Renal cortical epithelial cell (primary cell): Measurements from ENCODE around the gene ENTREP3. TPM values are rescaled to one million over a fixed set of nuclear protein-coding genes. Genes with fewer than 3 reads are reported as not detected.
"Not testable (repeated sequence)": the region's sequence is repeated elsewhere in the genome, so short reads cannot be mapped to it uniquely, and the experiment has no call there.

ENCODE experiments used
- DNase-seq: peaks from one replicate; pipeline ENCODE4 v3.0.0-alpha.2; 2011; ENCODE audit warnings: low read depth
- total RNA-seq: library from RNA; depleted of rRNA; stranded (reverse); fragments of >200 nt; gene quantifications from 2 replicates; pipeline ENCODE4 v1.2.3, GENCODE V29; 2014

Gene ENTREP3
- total RNA-seq, 1 donor from 2014 or later = 10.2 TPM

- DNase-seq = not testable (repeated sequence)
These were observed 29.9 kb downstream of the ENTREP3 start for GRCh38 chr1:155225404-155225759.

DNA sequence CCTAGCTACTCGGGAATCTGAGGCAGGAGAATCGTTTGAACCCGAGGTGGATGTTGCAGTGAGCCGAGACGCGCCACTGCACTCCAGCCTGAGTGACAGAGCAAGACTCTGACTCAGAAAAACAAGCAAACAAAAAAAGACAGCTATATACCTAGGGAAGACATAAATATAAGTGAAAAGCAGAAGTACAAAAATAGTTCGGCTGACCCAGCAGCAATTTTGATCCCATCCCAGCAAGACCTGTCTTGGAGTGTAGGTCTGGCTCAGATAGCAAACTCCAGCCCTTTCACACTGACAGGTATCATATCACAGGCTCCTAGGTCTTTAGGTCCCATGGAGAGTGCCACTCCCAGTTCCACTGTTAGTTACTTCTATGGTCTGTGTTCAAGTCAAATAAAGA is 32.2 kb downstream of the ENTREP3 start:
- DNase-seq = no peak

DNA sequence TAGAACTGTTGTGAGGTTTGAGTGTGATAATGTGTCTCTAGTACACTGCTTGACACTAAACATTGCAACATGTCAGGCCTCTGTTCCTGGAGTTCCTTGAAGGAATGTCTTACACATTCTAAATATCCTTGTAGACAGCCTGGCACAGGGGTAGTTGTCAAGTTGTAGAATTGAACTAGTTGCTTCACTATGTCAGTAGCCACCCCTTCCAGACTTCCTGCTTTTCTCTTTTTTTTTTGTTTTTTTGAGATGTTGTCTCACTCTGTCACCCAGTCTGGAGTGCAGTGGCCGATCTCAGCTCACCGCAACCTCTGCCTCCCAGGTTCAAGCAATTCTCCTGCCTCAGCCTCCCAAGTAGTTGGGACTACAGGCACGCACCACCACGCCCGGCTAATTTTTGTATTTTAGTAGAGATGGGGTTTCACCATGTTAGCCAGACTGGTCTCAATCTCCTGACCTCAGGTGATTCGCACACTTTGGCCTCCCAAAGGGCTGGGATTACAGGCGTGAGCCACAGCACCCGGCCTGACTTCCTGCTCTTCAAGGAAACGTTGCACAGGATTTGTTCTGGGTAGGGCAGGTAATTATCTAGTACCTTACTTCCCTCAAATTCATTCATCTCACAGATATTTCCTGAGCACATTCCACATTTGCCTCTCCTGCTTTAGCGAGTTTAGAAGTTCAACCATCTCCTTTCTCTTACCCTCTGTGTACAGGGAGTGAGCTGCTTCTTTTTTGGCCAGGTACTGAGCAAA is 34.9 kb downstream of the ENTREP3 start:
- not testable (repeated sequence) for DNase-seq

- DNase-seq = peak; percentile 16
These were observed 35.7 kb downstream of the ENTREP3 start for GRCh38 chr1:155219592-155220031.

- DNase-seq = peak; percentile 46
These were observed 36.3 kb downstream of the ENTREP3 start for GRCh38 chr1:155218854-155219591.

- not testable (repeated sequence) for DNase-seq
These were observed 40.6 kb downstream of the ENTREP3 start for GRCh38 chr1:155214702-155215101.

DNA sequence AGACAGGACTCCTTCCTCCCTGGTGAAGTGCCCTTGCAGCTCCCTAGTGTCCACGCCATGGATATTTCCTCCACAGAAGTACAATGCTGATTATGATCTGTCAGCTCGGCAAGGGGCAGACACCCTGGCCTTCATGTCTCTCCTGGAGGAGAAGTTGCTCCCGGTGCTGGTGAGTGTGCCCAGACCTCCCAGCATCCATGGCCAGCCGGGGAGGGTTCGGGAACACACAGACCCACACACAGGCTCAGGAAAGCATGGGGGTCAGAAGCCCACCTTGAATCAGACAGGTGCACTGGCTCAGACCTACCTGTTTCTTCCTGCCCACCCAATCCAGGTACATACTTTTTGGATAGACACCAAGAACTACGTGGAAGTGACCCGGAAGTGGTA is 43.2 kb downstream of the ENTREP3 start:
- not testable (repeated sequence) for DNase-seq

DNA sequence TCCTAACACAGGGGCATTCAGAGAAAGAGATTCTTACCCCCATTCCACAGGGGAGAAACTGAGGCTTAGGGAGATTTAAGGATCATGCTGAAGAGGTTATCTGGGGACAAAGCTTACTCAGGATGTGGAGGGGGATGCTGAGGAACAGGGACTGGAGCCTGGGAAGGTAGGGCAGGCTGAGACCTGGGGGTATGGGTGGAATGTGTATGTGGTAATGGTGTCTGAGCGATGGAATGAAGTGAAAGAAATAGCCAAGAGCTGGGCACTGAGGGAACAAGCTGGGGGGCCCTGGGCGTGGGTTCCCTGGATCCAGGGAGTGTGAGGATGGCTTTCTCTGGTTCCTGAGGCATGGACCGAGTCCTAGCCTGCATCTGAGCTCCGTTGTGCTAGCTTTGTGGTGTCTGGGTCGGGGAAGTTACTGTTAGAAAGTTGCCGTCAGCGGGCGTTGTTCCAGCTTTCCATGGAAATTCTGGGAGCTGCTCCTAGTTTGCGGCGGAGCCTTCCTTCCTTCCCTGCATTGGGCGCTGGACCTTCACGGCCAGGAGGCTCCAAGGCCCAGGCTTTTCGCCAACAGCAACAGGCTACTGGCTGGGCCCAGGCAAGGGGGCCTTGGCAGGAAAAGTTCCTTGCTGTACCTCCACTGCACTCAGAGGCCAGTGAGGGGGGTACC is 43.8 kb downstream of the ENTREP3 start:
- DNase-seq = not testable (repeated sequence)

DNA sequence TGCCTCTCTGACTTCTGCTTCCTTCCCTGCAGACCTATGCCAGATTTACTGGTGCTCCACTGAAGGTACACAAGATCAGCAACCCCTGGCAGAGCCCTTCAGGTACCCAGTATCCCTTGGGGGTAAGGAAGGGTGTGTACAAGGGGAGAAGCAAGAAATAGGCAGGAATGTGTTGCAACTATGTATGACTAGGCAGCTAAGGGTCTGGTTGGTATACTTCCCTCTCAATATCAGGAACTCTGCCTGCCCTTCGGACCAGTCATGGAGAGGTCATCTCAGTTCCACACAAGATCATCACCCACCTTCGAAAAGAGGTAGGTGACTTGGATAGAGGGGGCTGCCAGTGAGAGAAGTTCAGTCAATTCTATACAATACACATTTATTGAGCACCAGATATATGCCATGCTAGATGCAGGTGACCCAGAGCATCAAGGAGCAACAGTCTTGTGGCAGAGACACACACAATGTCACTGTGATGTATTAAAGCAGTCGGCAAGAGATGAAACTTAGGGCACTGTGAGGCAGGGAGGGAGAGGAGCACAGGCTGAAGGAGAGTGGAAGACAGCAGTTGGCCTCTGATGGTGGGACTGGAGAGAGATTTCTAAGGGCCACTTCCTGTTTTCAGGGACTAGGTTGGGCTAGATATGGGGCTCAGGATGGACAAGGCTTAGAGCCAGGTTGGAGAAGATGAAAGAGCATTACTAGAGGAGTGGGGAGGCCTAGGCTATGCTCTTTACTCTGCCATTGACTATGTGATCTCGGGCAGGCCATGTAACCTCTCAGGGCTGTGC is 44.8 kb downstream of the ENTREP3 start:
- no peak for DNase-seq

- DNase-seq = no peak
These were observed 46.0 kb downstream of the ENTREP3 start for GRCh38 chr1:155209312-155209721.

DNA sequence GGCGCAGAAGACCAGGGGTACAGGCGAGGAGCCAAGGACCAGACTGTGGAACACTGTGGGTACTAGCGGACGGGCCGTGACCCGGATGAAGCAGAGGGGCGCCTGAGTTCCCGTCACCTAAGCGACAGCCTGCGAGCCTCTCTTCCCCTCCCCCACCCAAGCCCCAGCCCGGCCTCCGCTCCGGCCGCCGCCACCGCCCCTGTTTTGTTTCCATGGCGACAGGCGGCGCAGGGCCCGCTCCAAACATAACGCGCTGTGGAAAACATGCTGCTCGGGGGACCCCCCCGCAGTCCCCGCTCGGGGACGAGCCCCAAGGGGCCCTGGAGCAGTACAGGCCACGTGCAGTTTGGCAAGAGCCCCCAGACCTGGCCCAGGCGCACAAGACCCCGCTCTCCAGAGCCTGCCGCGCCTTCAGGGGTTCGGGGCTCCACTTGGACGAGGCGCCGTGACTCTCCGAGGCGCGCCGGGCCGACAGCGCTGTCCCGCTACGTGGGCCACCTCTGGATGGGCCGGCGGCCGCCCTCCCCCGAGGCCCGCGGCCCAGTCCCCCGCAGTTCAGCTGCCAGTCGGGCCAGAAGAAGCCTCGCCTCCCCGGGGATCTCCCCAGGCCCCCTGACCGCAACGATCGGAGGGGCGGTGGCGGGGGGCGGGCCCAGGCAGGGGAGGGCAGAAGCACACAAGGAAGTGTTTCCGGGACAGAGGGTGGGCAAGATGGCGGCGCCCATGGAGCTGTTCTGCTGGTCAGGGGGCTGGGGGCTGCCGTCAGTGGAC is 46.6 kb downstream of the ENTREP3 start, which contains the start of gene MTX1:
TSS of gene MTX1 (plus strand) at position 155 of the 771 bp plus-strand sequence. CDS start at position 265, 110 bp downstream.
- peak; percentile 59 for DNase-seq

GRCh38 chr1:155207806-155208540 is 47.3 kb downstream of the ENTREP3 start, which contains the start of gene THBS3:
Gene THBS3 (minus strand): TSS chr1:155207897. CDS start chr1:155207876, 21 bp downstream.
- DNase-seq = no peak

- peak; percentile 74 for DNase-seq
These were observed 48.1 kb downstream of the ENTREP3 start for GRCh38 chr1:155206891-155207805.

DNA sequence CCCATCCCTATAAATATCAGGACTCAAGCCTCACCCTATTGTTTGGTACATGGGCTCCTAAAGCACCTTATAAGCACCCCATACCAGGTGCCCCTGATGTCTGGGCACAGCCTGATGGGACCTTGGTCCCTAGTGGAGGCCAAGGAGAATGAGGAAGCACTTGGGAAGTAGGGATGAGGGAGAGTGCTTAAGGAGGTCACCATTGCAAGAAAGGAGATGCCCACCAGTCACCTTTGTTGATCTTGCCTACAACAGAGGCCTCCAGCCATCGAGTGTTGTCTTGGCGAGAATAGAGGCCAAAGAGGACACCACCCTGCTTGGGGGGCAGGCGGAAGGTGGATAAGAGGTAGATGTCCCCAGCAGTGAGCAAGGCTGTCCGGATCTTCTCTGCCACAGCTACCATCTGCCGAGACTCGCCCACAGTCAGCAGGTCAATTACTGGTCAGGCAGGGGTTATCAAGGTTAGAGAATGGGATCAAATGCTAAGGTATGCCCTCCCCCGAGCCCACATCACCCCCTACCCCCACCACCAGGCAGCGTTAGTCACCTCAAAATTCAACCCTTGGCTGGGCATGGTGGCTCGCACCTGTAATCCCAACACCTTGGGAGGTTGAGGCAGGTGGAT is 49.2 kb downstream of the ENTREP3 start:
- no peak for DNase-seq

- DNase-seq = no peak
These were observed 50.2 kb downstream of the ENTREP3 start for GRCh38 chr1:155205035-155205434.

GRCh38 chr1:155202731-155203515 is 52.4 kb downstream of the ENTREP3 start:
- no peak for DNase-seq

DNA sequence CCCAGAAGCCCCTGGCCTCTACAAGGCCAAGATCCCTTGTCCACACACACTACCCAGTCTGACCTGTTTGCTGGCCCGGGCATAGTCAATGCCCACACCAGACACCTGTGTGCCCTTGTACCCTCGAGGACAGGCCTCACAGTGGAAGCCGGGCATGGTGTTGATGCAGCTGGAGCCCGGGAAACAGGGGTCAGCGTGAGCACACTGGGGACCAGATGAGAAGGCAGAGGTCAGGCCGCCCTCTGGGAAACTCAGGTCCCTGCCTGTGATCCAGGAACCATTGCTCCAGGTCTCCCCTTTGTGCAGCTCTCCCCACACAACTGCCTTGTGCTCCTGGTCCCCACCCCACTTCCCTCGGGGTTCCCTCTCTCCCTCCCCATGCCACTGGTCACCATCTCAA is 53.1 kb downstream of the ENTREP3 start:
- DNase-seq = no peak

- DNase-seq = no peak
These were observed 54.4 kb downstream of the ENTREP3 start for GRCh38 chr1:155200920-155201319.
